AG10803 (cell line): Measurements from ENCODE around the gene MRGPRG.

ENCODE experiments used
- DNase-seq: peaks from one replicate; pipeline ENCODE4 v3.0.0; 2010; ENCODE audit warnings: low read depth
- H3K4me3 ChIP-seq: 2 replicates; pipeline ENCODE4 v1.5.1; 2011; ENCODE audit warnings: mild to moderate bottlenecking, low read length, control low read depth
- TF ChIP-seq, protein P1 (sequence below): conservative IDR thresholded peaks from 2 replicates; pipeline ENCODE4 v1.5.1; 2011; ENCODE audit warnings: mild to moderate bottlenecking, low read length, control low read depth, inconsistent platforms

MRGPRG gene

DNA sequence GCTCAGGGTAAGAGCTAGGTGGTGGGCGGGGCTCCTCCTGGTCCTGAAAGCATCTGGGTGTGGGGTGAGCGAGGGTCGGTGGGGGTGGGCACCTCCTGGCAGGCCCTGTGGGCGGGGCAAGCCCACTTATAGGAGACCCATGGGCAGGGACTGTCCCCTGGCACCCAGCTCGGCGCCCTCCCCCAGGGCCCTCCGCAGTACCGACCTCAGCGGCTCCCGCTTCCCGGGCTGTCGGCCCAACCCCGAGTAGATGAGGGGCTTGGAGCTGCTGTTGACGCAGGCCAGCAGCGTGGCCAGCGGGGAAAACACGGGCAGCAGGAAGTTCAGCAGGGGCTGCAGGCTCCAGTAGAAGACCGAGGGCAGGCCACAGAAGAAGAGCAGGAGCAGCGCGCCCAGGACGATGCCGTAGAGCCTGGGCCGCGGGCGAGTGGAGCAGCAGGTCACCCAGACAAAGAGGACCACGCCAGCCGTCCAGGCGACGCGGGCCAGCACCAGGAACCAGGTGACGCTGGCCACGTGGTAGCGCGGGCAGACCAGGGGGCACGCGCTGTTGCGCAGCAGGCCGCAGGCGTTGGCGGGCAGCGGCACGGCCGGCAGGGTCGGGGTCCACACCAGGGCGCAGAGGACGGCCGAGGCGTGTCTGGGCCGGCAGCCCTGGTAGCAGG lies 663 bp downstream of the MRGPRG start:
- TF ChIP-seq, protein P1, sequence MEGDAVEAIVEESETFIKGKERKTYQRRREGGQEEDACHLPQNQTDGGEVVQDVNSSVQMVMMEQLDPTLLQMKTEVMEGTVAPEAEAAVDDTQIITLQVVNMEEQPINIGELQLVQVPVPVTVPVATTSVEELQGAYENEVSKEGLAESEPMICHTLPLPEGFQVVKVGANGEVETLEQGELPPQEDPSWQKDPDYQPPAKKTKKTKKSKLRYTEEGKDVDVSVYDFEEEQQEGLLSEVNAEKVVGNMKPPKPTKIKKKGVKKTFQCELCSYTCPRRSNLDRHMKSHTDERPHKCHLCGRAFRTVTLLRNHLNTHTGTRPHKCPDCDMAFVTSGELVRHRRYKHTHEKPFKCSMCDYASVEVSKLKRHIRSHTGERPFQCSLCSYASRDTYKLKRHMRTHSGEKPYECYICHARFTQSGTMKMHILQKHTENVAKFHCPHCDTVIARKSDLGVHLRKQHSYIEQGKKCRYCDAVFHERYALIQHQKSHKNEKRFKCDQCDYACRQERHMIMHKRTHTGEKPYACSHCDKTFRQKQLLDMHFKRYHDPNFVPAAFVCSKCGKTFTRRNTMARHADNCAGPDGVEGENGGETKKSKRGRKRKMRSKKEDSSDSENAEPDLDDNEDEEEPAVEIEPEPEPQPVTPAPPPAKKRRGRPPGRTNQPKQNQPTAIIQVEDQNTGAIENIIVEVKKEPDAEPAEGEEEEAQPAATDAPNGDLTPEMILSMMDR = no peak
- no peak for DNase-seq
- no peak overlapping the region for H3K4me3 ChIP-seq

DNA sequence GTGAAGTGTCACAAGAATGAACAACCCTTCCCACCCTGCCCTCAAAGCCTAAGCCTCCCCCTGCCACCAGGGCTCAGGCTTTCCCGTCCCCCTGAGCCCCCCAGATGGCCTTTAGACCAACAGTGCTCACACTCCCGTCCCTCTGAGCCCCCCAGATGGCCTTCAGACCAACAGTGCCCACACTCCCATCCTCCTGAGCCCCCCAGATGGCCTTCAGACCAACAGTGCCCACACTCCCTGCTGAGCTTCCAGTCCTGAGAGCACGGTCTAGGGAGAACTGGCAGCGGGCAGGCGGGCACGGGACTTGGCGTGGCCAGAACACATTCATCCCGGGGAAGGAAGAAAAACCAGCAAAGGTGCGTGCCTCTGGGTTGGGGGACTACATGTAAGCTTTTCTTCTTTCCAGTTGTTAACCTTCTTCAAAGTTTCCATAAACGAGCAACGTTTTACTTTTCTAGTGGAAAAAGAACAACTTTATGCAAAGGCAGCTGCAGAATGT lies 2.5 kb downstream of the MRGPRG start:
- TF ChIP-seq, protein P1 = no peak
- DNase-seq = no peak
- no peak overlapping the region for H3K4me3 ChIP-seq

DNA sequence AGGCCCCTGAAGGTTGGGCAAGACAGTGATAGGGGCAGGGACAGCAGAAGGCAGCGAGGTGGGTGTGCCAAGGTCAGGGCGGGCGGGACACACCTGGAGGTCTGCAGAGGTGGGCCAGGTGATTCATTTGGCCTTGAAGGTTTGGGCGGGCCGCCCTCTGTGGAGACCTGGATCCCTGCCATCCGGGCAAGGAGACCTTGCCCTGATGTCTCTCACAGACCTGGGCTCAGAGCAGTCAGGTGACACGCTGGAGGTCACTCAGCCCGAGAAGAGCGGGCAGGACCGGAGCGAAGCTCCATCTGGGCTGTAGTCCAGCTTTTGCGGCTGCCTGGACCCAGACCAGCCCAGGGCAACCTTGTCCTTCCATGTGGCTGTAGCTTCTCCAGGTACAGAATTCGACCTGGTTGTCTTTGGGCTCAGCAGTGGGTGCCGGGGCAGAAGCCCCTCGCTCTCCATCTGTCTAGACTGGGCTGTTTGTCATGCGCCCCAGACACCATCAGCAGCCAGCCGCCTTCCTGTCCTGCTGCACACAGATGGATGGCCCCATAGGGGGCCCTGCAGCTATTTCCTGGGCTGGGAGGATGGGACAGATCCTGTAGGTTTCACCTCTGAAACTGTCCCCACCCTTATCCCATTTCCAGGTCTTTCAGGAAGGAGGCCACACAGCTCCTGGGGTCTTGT lies 3.1 kb downstream of the MRGPRG start:
- DNase-seq = no peak
- TF ChIP-seq, protein P1 = no peak

DNA sequence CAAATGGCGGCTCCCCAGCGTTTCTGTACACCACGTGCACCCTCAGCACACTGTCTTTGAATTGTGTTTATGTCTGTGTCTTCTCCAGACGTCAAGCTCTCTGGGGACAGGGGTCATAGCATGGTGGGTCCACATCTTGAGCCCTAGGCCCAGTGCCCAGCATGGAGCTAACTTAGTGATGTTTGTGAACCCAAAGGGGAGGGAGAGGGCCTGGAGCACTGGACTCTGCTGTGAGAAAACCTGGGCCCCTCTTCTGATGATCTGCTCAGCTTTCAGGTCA lies 4.3 kb downstream of the MRGPRG start:
- TF ChIP-seq, protein P1 = no peak
- DNase-seq = no peak
- H3K4me3 ChIP-seq = no peak overlapping the region

More for the DNA sequence above, 3.1 kb downstream of the MRGPRG start:
- H3K4me3 ChIP-seq = no peak overlapping the region

DNA sequence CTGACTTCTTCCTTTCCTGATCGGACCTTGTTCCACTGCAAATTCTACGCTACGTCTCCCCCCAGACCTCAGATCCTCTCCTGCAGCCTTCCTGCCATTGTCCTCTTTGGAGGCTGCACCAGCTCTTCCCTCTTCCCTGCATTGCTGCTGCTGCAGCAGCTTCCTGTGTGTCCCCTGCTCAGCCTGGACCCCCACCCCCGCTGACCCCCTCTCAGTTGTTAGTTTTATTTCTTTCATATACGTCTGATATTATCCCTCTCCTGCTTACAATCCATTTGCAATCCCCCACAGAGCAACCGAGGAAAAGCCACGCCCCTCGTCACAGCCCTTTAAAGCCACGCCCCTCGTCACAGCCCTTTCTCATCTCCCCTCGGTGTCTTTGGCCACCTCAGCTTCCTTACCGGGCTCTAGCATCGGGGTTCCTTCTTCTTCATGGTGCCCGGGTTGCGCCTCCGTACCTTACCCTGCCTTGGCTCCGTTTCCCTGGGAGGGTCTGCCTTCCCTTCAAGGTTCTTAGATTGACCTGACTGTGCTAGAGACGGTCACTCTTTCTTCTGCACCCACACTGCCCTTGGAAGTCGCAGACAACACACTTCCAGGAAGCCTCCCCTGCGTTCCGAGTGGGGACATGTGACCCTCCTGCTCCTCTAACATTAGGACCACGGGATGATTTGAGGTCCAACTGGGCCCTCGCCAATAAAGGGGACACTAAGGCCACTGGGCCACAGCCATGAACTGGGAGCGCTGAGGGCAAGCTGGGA lies 4.8 kb downstream of the MRGPRG start:
- no peak overlapping the region for H3K4me3 ChIP-seq
- DNase-seq = no peak
- TF ChIP-seq, protein P1 = no peak

DNA sequence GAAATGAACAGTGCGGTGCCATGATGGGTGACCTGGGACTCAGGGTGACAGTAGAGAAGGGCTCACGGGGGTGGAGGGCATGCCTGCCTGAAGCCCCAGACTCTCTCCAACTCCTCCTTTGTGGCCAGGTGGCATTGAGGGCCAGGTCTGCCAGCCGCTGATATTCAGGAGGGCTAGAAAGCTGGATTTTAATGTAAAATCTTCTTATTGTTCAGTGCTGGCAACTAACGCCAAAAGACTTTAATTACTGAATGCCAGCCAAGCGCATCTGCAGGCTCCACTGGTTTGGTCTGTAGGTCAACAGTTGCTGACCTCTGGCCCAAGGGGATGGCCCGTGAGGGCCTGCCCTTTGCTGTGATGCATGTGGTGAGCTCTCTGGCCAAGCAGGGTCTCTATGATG lies 10.3 kb downstream of the MRGPRG start:
- no peak for DNase-seq
- no peak overlapping the region for H3K4me3 ChIP-seq
- TF ChIP-seq, protein P1 = no peak
